Measurements from ENCODE around the gene KNTC1.

The KNTC1 gene

DNA sequence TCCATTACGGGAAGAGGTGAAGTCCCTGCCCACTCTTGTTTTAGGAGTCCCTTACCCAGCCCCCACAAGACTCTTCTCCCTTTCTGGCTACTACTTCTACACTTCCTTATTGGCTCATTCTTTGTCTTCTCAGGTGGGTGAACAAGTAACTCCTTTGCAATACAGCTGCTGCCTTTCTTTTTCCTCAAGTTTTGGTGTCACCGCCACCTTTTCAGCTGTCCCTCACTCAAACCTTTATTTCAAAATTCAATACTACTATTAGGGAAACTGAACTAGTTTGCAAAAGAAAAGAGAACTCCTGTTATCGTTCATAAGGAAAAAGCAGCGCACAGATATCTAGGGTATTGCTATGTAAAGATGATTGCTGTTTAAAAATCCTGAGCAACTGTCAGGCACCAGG lies 6.4 kb upstream of the KNTC1 start:
- Histone ChIP-seq H3K4me1 (peaks cover 28% of the 10 kb centered on the region), H3K27me3 (no peaks in the 10 kb centered on the region), H3K27ac (no peak overlapping the region), H3K36me3 (peaks cover 96% of the 10 kb centered on the region), H4K20me1 (peaks cover 100% of the 10 kb centered on the region), H3K9ac (no peak overlapping the region), H3K4me3 (no peak overlapping the region), H3K9me3 (no peaks in the 10 kb centered on the region), H3K4me2 (no peak overlapping the region)
- TF ChIP-seq Cebpa-rat (IDR thresholded peaks at IDR 0.05) = no peak

DNA sequence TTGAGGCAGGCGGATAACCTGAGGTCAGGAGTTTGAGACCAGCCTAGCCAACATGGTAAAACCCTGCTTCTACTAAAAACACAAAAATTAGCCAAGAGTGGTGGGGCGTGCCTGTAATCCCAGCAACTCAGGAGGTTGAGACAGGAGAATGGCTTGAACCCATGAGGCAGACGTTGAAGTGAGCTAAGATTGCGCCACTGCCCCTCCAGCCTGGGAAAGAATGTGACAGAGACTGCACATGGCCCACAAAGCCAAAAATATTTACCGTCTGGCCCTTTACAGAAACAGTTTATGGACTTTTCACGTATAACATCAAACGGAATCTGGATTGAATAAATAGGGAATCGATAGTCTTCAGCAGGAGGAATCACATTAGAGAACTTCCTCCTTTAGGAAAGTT lies 3.8 kb upstream of the KNTC1 start:
- no peak overlapping the region for H3K4me3 ChIP-seq
- peaks cover 81% of the 10 kb centered on the region for H4K20me1 ChIP-seq
- no peaks in the 10 kb centered on the region for H3K9me3 ChIP-seq
- peak overlapping the region; percentile 43; the same call in 1 of the 2 replicates for H3K9ac ChIP-seq
- H3K36me3 ChIP-seq = peaks cover 70% of the 10 kb centered on the region
- H3K27ac ChIP-seq = no peak overlapping the region
- H3K4me1 ChIP-seq = peaks cover 35% of the 10 kb centered on the region
- H3K27me3 ChIP-seq = no peaks in the 10 kb centered on the region
- TF ChIP-seq Cebpa-rat (IDR thresholded peaks at IDR 0.05) = no peak
- H3K4me2 ChIP-seq = peak overlapping the region; percentile 41; the same call in 1 of the 2 replicates

DNA sequence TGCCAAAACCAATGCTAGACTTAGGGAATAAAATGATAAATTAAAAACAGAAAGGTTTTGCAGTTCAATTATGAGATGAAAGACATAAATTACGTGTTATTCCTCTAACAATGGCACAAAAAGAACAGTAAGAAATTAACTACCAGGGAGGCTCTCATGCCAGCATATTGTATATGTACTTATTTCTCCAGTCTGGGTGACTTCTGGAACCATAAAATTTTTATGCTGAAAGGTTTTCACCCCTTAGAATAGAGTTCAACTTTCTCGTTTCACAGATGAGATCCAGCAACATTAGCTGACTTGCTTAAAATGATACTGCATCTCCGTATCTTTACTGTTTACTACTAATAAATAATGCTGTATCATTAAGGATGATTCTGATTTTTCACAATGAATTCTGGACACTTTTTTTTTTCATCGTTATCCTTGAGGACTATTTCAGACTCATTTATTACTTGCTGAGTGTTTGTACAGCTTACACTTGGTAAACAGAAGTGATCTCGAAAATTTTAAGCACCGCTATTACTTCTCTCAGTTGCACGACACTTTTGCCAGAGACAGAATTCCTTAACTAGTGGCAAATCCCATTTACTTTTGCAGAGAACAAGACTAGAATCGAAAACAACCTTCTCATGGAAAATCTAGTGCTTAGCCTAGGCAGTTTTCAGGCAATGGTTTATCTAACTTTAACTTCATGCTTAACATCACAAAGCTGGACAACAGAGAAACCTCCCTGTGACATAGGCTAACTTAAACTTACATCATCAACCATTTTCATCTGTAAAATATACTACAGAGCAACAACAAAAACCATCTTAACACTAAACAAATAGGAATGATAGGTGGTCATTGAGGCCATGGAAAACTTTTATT lies 3.0 kb upstream of the KNTC1 start:
- Histone ChIP-seq H3K36me3 (peaks cover 68% of the 10 kb centered on the region), H4K20me1 (peaks cover 73% of the 10 kb centered on the region), H3K4me2 (peak overlapping the region; percentile 76), H3K27ac (no peak overlapping the region), H3K27me3 (no peaks in the 10 kb centered on the region), H3K4me3 (peak overlapping the region; percentile 92; the same call in 1 of the 2 replicates), H3K9me3 (no peaks in the 10 kb centered on the region), H3K4me1 (peaks cover 43% of the 10 kb centered on the region), H3K9ac (peak overlapping the region; percentile 99)
- TF ChIP-seq Cebpa-rat (IDR thresholded peaks at IDR 0.05) = no peak

DNA sequence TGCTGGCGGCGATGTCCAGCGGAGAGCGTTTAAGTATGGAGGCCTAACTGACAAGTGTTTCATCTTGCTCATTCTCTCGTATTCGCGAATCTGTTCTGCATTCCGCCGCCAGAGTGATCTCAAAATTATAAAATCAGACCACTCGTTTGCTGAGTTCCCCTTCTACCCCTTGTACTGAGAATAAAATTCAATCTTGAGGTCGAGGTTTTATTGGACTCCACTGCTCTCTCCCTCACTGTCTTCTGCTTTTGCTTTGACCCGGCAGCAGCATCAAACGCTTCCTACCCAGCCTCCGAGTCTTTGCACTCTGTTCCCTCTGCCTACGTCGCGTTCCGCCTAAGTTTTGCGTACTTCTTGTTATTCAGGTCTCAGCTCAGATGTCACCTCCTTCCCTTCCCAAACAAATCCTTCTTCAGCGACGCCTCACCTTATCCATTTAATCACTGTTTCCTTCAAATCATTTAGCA lies 462 bp downstream of the KNTC1 start:
- Histone ChIP-seq H3K27ac (peak overlapping the region; percentile 99), H3K4me1 (peaks cover 44% of the 10 kb centered on the region), H3K27me3 (no peaks in the 10 kb centered on the region), H3K9ac (peak overlapping the region; percentile 99), H3K4me2 (peak overlapping the region; percentile 87), H3K4me3 (peak overlapping the region; percentile 92), H3K9me3 (no peaks in the 10 kb centered on the region), H4K20me1 (peaks cover 38% of the 10 kb centered on the region), H3K36me3 (peaks cover 66% of the 10 kb centered on the region)
- no peak for TF ChIP-seq Cebpa-rat (IDR thresholded peaks at IDR 0.05)

DNA sequence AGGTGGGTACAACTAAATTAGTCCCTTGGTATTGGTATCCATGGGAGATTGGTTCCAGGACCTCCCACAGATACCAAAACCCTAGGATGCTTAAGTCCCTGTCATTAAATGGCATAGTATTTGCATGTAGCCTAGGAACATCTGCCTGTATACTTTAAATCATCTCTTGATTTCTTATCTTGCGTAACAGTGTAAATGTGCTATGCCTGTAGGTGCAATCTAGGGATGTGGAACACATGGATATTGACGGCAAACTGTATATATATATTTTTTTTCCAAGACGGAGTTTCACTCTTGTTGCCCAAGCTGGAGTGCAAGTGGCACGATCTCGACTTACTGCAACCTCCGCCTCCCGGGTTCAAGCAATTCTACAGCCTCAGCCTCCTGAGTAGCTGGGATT lies 1.5 kb downstream of the KNTC1 start:
- TF ChIP-seq Cebpa-rat (IDR thresholded peaks at IDR 0.05) = peak; percentile 49; the same call in 1 of the 2 replicates
- Histone ChIP-seq H3K9ac (peak overlapping the region; percentile 99), H3K4me3 (peak overlapping the region; percentile 92), H3K4me2 (peak overlapping the region; percentile 87), H3K27me3 (no peaks in the 10 kb centered on the region), H3K36me3 (peaks cover 66% of the 10 kb centered on the region), H4K20me1 (peaks cover 28% of the 10 kb centered on the region), H3K4me1 (peaks cover 34% of the 10 kb centered on the region), H3K27ac (no peak overlapping the region; the same call in 1 of the 2 replicates), H3K9me3 (no peaks in the 10 kb centered on the region)

DNA sequence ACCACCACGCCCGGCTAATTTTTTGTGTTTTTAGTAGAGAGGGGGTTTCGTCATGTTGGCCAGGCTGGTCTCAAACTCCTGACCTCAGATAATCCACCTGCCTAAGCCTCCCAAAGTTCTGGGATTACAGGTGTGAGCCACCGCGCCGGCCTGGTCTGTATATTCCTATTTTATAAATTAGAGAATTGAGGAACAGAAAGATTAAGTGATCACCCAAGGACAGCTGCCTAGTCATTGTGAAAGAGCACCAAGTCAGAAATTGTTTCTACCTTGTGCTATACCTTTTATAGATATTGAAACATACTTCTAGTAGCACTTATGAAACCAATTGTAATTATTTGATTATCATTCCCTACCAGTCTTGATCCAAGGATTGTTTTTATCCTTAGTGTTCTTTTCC lies 1.9 kb downstream of the KNTC1 start:
- Histone ChIP-seq H3K27ac (no peak overlapping the region), H3K9me3 (no peaks in the 10 kb centered on the region), H3K9ac (no peak overlapping the region; the same call in 1 of the 2 replicates), H3K4me2 (peak overlapping the region; percentile 87), H3K4me3 (no peak overlapping the region), H3K4me1 (peaks cover 30% of the 10 kb centered on the region), H3K27me3 (no peaks in the 10 kb centered on the region), H3K36me3 (peaks cover 66% of the 10 kb centered on the region), H4K20me1 (peaks cover 24% of the 10 kb centered on the region)
- TF ChIP-seq Cebpa-rat (IDR thresholded peaks at IDR 0.05) = no peak

DNA sequence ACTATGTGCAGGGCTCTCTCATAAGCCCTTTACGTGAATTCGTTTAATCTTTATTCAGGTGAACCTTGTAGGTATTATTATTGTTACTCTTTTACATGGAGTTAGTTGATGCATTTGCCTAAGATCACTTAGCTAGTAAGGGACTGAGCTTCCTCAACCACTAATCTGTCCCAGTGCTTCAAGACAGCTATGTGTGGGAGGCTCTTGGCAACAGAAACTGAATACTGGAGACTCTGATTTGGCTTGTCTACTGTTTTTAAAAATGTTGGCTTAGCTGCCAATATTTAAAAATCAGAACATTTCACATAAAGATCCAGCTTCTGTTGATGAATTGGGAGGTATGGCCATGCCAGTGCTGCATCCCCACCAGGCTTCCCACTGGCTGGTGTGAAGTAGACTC lies 6.8 kb downstream of the KNTC1 start:
- peaks cover 7% of the 10 kb centered on the region; the same call in 1 of the 2 replicates for H4K20me1 ChIP-seq

DNA sequence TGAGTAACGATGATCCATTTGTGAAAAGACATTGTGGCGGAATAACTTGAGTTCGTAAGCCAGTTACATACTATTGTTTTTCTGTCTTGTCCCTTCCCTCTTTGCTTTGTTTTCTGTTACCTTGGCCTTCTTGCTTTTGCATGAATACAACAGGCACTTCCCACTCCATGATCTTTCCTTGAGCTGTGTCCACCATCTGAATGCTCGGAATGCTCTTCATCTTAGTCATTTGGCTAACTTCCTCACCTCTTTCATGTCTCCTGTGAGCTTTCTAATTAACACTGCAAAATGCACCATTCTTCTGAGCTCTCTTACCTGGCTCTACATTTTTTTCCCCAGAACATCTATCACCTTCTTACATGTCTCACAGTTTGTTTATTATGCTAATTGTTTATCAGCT lies 10.0 kb downstream of the KNTC1 start:
- H3K27me3 ChIP-seq = no peaks in the 10 kb centered on the region
- no peak overlapping the region for H3K9ac ChIP-seq
- no peak overlapping the region for H3K4me2 ChIP-seq
- H3K4me1 ChIP-seq = peaks cover 7% of the 10 kb centered on the region
- H3K4me3 ChIP-seq = no peak overlapping the region
- H3K36me3 ChIP-seq = peaks cover 96% of the 10 kb centered on the region
- no peaks in the 10 kb centered on the region for H3K9me3 ChIP-seq
- no peak overlapping the region for H3K27ac ChIP-seq
- TF ChIP-seq Cebpa-rat (IDR thresholded peaks at IDR 0.05) = no peak
- H4K20me1 ChIP-seq = peaks cover 7% of the 10 kb centered on the region; the same call in 1 of the 2 replicates

More for the DNA sequence above, 6.8 kb downstream of the KNTC1 start:
- Histone ChIP-seq H3K27me3 (no peaks in the 10 kb centered on the region), H3K27ac (no peak overlapping the region), H3K9ac (no peak overlapping the region), H3K4me2 (no peak overlapping the region), H3K36me3 (peaks cover 98% of the 10 kb centered on the region), H3K4me3 (no peak overlapping the region), H3K4me1 (peaks cover 3% of the 10 kb centered on the region; the same call in 1 of the 2 replicates), H3K9me3 (no peaks in the 10 kb centered on the region)
- TF ChIP-seq Cebpa-rat (IDR thresholded peaks at IDR 0.05) = no peak

DNA sequence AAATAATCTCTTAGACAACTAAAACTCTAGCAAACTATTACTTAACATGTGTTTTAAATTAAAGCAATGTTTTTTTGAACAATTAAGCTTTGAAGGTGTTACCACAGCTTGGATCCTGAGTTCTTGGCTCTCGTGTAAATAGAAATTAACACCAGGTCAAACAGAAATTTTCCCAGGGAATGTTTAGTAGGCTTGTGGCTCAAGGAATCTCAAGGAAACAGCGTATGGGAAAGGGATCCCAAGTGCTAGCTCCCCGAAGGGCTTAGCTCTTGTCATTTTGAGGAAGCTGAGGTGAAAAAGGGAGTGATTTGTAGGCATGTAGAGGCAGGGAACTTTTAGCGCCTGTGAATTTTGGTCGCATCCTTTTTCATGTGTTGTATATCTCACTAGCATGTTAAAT lies 11.4 kb downstream of the KNTC1 start:
- TF ChIP-seq Cebpa-rat (IDR thresholded peaks at IDR 0.05) = no peak
- H3K27ac ChIP-seq = no peak overlapping the region
- peaks cover 7% of the 10 kb centered on the region; the same call in 1 of the 2 replicates for H4K20me1 ChIP-seq
- H3K27me3 ChIP-seq = no peaks in the 10 kb centered on the region
- H3K4me2 ChIP-seq = no peak overlapping the region
- no peak overlapping the region for H3K4me3 ChIP-seq
- H3K9me3 ChIP-seq = no peaks in the 10 kb centered on the region
- H3K36me3 ChIP-seq = peaks cover 96% of the 10 kb centered on the region
- peaks cover 7% of the 10 kb centered on the region for H3K4me1 ChIP-seq
- H3K9ac ChIP-seq = no peak overlapping the region

DNA sequence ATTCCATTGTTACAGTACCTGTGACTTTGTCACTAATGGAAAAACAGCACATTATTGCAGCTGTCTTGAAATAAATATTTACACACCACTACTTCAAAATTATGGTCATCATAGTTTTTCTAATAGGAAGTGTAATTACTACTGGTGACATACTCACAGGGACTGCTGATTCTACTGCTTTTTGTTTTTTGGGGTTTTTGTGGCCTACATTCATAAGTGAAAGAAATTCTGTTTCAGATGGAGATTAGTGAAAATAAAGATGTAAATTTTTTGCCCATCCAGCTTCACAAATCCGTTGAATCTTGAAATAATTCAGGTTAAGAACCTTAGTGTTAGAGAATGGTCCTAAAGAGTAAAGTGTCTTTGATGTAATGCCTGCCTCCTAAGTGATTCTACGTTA lies 17.5 kb downstream of the KNTC1 start:
- no peak for TF ChIP-seq Cebpa-rat (IDR thresholded peaks at IDR 0.05)
- H4K20me1 ChIP-seq = no peaks in the 10 kb centered on the region
- no peaks in the 10 kb centered on the region for H3K27me3 ChIP-seq
- peaks cover 7% of the 10 kb centered on the region for H3K4me1 ChIP-seq
- no peak overlapping the region for H3K4me3 ChIP-seq
- no peak overlapping the region for H3K9ac ChIP-seq
- H3K4me2 ChIP-seq = no peak overlapping the region
- no peaks in the 10 kb centered on the region for H3K9me3 ChIP-seq
- no peak overlapping the region for H3K27ac ChIP-seq
- peaks cover 95% of the 10 kb centered on the region for H3K36me3 ChIP-seq
